ENCODE measurements around the gene PAQR3.

DNA sequence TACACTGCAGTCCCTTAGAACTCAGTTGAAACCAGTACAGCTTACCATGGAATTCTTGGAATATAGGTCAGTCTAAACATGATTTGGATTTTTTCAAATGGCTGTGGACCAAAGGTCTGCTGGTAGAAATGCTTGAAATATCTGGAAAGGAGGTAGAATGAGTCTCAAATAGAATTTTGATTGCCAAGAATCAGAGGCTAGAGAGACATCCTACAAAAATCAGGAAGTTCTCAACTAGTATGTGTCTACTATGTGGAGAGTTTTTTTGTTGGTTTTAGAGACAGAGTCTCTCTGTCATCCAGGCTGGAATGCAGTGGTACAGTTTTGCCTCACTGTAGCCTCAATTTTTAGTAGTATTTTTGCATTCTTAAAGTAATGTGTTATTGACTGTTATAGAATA is 53.6 kb downstream of the PAQR3 start:
- TF ChIP-seq, protein P1, sequence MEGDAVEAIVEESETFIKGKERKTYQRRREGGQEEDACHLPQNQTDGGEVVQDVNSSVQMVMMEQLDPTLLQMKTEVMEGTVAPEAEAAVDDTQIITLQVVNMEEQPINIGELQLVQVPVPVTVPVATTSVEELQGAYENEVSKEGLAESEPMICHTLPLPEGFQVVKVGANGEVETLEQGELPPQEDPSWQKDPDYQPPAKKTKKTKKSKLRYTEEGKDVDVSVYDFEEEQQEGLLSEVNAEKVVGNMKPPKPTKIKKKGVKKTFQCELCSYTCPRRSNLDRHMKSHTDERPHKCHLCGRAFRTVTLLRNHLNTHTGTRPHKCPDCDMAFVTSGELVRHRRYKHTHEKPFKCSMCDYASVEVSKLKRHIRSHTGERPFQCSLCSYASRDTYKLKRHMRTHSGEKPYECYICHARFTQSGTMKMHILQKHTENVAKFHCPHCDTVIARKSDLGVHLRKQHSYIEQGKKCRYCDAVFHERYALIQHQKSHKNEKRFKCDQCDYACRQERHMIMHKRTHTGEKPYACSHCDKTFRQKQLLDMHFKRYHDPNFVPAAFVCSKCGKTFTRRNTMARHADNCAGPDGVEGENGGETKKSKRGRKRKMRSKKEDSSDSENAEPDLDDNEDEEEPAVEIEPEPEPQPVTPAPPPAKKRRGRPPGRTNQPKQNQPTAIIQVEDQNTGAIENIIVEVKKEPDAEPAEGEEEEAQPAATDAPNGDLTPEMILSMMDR (conservative IDR thresholded peaks at IDR 0.05; ENCODE audit: low read depth in 2 of 2), result no peak
- TF ChIP-seq EZH2phosphoT487 (IDR thresholded peaks at IDR 0.05; ENCODE audit: unreplicated experiment) (no peak), CREB1 (CRISPR knock-in tag; IDR thresholded peaks at IDR 0.05; ENCODE audit: low read depth) (no peak), EZH2 (IDR thresholded peaks at IDR 0.05; ENCODE audit: low read depth, unreplicated experiment) (no peak), POLR2AphosphoS5 (IDR thresholded peaks at IDR 0.05; ENCODE audit: low read depth) (no peak), NANOG (IDR thresholded peaks at IDR 0.05; ENCODE audit: borderline replicate concordance) (no peak), STAT1 (IDR thresholded peaks at IDR 0.05; ENCODE audit: unreplicated experiment) (no peak), JUNB (IDR thresholded peaks at IDR 0.05; ENCODE audit: unreplicated experiment) (no peak)
- TF ChIP-seq, protein P2, sequence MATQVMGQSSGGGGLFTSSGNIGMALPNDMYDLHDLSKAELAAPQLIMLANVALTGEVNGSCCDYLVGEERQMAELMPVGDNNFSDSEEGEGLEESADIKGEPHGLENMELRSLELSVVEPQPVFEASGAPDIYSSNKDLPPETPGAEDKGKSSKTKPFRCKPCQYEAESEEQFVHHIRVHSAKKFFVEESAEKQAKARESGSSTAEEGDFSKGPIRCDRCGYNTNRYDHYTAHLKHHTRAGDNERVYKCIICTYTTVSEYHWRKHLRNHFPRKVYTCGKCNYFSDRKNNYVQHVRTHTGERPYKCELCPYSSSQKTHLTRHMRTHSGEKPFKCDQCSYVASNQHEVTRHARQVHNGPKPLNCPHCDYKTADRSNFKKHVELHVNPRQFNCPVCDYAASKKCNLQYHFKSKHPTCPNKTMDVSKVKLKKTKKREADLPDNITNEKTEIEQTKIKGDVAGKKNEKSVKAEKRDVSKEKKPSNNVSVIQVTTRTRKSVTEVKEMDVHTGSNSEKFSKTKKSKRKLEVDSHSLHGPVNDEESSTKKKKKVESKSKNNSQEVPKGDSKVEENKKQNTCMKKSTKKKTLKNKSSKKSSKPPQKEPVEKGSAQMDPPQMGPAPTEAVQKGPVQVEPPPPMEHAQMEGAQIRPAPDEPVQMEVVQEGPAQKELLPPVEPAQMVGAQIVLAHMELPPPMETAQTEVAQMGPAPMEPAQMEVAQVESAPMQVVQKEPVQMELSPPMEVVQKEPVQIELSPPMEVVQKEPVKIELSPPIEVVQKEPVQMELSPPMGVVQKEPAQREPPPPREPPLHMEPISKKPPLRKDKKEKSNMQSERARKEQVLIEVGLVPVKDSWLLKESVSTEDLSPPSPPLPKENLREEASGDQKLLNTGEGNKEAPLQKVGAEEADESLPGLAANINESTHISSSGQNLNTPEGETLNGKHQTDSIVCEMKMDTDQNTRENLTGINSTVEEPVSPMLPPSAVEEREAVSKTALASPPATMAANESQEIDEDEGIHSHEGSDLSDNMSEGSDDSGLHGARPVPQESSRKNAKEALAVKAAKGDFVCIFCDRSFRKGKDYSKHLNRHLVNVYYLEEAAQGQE (IDR thresholded peaks at IDR 0.05; ENCODE audit: unreplicated experiment), result no peak
- TF ChIP-seq, protein P3, sequence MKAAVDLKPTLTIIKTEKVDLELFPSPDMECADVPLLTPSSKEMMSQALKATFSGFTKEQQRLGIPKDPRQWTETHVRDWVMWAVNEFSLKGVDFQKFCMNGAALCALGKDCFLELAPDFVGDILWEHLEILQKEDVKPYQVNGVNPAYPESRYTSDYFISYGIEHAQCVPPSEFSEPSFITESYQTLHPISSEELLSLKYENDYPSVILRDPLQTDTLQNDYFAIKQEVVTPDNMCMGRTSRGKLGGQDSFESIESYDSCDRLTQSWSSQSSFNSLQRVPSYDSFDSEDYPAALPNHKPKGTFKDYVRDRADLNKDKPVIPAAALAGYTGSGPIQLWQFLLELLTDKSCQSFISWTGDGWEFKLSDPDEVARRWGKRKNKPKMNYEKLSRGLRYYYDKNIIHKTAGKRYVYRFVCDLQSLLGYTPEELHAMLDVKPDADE (IDR thresholded peaks at IDR 0.05), result no peak

Data from GM23338 (cell line).